ENCODE results near the gene MCTP1.

The MCTP1 gene

DNA sequence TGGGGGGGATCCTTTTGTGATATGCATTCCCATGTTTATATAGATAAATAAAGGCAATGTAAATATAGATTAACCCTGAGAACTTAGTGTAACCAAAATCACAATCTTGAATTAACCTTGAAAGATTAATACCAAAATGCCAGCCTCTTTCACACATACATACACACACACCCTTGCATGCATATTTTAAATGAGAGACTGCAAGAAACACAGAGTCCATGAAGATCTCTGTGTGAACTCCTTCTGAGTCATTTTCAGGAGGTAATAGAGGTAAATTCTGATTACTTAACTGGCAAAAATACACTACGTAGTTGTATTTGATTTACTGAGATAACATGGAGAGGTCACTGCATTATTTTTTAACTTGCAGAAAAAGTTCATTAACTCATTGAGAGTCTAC is 548.4 kb downstream of the MCTP1 start:
- DNase-seq (ENCODE audit: low spot score): no peak
- no peak for TF ChIP-seq CTCF (IDR thresholded peaks at IDR 0.05; ENCODE audit: extremely low read depth, missing control alignments)

DNA sequence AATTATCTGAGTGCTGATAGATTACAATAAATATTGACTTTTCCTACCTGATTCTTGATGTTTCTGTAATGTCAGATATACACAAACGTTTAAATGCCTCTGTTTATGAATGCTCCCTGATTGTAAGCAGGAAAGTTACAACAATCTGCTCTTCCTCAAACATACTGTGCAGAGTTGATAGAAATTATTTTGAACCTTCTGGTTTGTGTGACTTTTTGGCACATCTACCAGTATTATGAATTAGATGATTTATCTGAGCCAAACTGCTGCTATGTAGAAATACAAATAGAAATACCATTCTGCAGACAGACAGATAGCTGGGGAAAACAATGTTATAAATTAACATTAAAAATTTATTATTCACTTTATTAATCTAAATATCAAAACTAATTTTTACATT is 553.4 kb downstream of the MCTP1 start:
- no peak for DNase-seq (ENCODE audit: low spot score)
- no peak for TF ChIP-seq CTCF (IDR thresholded peaks at IDR 0.05; ENCODE audit: extremely low read depth, missing control alignments)

- DNase-seq (ENCODE audit: low spot score): no peak
- TF ChIP-seq CTCF (IDR thresholded peaks at IDR 0.05; ENCODE audit: extremely low read depth, missing control alignments): no peak
Observed at GRCh38 chr5:94725142-94725541, 559.8 kb downstream of the MCTP1 start.

DNA sequence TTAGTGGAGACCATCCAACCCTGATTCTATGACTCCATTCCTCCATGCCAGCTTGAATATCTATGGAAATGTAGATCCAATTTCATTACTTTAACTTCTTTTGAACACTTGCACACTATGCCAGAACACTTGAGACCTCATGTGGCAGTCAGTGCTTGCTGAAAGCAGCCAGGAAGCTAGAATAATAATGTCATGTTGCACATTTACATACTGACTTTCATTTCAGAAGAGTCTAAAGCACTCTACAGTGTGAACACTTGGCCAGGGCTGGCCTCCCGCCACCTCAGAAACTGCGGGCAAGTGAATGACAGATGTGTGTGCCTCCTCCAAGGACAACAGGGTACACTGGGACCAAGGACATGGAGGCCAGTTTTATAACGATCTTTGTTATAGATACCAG is 569.1 kb downstream of the MCTP1 start:
- DNase-seq (ENCODE audit: low spot score): no peak
- TF ChIP-seq CTCF (IDR thresholded peaks at IDR 0.05; ENCODE audit: extremely low read depth, missing control alignments): no peak

DNA sequence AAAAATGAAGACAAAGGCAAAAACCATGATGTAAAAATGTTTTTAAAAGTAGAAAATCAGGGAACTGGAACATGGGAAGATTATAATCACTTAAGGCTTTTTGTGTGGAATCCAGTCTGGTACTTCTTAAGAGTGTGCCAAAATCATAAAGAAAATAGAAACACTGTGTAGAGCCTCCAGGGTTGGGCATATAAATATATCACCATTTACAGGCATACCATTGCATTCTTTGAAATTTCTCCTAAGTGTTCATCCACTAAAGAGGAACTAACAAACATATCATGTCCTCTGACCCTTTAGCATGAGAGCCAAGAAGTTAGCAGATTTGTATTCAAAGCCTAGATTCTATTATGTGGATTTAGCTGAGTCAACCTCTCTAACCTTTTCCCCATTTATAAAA is 573.1 kb downstream of the MCTP1 start:
- no peak for DNase-seq (ENCODE audit: low spot score)
- no peak for TF ChIP-seq CTCF (IDR thresholded peaks at IDR 0.05; ENCODE audit: extremely low read depth, missing control alignments)

DNA sequence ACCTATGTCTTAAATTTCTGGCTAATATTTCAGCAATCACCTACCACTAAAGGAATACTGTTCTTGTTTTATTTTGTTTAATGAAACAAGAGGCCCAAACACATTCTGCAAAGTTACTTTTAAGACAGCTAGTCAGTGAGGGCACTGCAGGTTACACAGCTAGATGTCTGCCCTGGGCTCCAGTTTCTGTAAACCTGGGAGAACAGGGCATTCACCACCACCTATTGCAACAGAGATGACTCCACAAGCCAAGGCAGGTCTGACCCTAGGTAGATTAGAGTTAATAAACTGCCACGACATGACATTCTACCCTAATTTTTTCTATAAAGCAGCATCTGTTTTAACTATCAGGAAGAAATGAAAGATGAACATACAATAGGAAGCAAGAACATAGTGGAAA is 575.6 kb downstream of the MCTP1 start:
- no peak for DNase-seq (ENCODE audit: low spot score)

GRCh38 chr5:94707359-94707758 is 577.5 kb downstream of the MCTP1 start:
- DNase-seq (ENCODE audit: low spot score): no peak
- no peak for TF ChIP-seq CTCF (IDR thresholded peaks at IDR 0.05; ENCODE audit: extremely low read depth, missing control alignments)

More for the DNA sequence above, 575.6 kb downstream of the MCTP1 start:
- TF ChIP-seq CTCF (IDR thresholded peaks at IDR 0.05; ENCODE audit: extremely low read depth, missing control alignments): no peak

Measured in GM20000 (cell line).